ENCODE measurements around the gene ZNF385D. TPM values are rescaled to one million over a fixed set of nuclear protein-coding genes. Genes with fewer than 3 reads are reported as not detected.

The ZNF385D gene
- total and polyA plus RNA-seq, 4 donors = 0.08 to 0.50 (median 0.09) TPM

- H3K27ac ChIP-seq (ENCODE audit: low read depth in 1 of 2, low read length in 2 of 2) = no peak overlapping the region
- H3K27me3 ChIP-seq (ENCODE audit: control insufficient read depth in 4 of 4, insufficient read depth in 4 of 4, low read length in 3 of 4) = peaks cover 0 to 2% (median 0%) of the 10 kb centered on the region in 4 donors
- 70% methylated on average over 11 of the region's 11 CpGs for WGBS
- H3K9me3 ChIP-seq (ENCODE audit: control insufficient read depth in 4 of 4, low read length in 3 of 4) = no peaks in the 10 kb centered on the region
- TF ChIP-seq HNF4A (conservative IDR thresholded peaks at IDR 0.05) (no peak), YY1 (IDR thresholded peaks at IDR 0.05) (no peak), SP1 (IDR thresholded peaks at IDR 0.05) (no peak), GABPA (IDR thresholded peaks at IDR 0.05 in 1 of 2, conservative IDR thresholded peaks at IDR 0.05 in 1 of 2) (no peak), REST (IDR thresholded peaks at IDR 0.05) (no peak), RXRA (IDR thresholded peaks at IDR 0.05) (no peak), HNF4G (IDR thresholded peaks at IDR 0.05) (no peak)
- H3K4me3 ChIP-seq (ENCODE audit: low read depth in 1 of 3, low read length in 3 of 3) = no peak overlapping the region
- H3K9ac ChIP-seq (ENCODE audit: low read depth in 1 of 2, low read length in 2 of 2) = no peak overlapping the region
- no peaks in the 10 kb centered on the region for H3K36me3 ChIP-seq (ENCODE audit: control insufficient read depth in 4 of 4, insufficient read depth in 3 of 4, low read depth in 1 of 4, low read length in 3 of 4)
- no peak for DNase-seq (ENCODE audit: low spot score)
- no peaks in the 10 kb centered on the region for H3K4me1 ChIP-seq (ENCODE audit: control insufficient read depth in 4 of 4, insufficient read depth in 4 of 4, low read length in 3 of 4)
These were observed 314.2 kb downstream of the ZNF385D start for GRCh38 chr3:21436835-21437234.

- no peak for DNase-seq (ENCODE audit: low spot score)
- Histone ChIP-seq H3K9me3 (ENCODE audit: control insufficient read depth in 4 of 4, low read length in 3 of 4) (no peaks in the 10 kb centered on the region), H3K27ac (ENCODE audit: low read depth in 1 of 2, low read length in 2 of 2) (no peak overlapping the region), H3K36me3 (ENCODE audit: control insufficient read depth in 4 of 4, insufficient read depth in 3 of 4, low read depth in 1 of 4, low read length in 3 of 4) (no peaks in the 10 kb centered on the region), H3K9ac (ENCODE audit: low read depth in 1 of 2, low read length in 2 of 2) (no peak overlapping the region), H3K4me1 (ENCODE audit: control insufficient read depth in 4 of 4, insufficient read depth in 4 of 4, low read length in 3 of 4) (no peaks in the 10 kb centered on the region), H3K27me3 (ENCODE audit: control insufficient read depth in 4 of 4, insufficient read depth in 4 of 4, low read length in 3 of 4) (peaks cover 0 to 2% (median 0%) of the 10 kb centered on the region in 4 donors), H3K4me3 (ENCODE audit: low read depth in 1 of 3, low read length in 3 of 3) (no peak overlapping the region)
- WGBS = 77% methylated on average over 2 of the region's 2 CpGs
- no peak for TF ChIP-seq SP1 (IDR thresholded peaks at IDR 0.05)
These were observed 315.1 kb downstream of the ZNF385D start for GRCh38 chr3:21435871-21436270.

- H3K4me3 ChIP-seq (ENCODE audit: low read depth in 1 of 3, low read length in 3 of 3) = no peak overlapping the region
- 95% methylated on average over 1 of the region's 1 CpG for WGBS
- H3K27ac ChIP-seq (ENCODE audit: low read depth in 1 of 2, low read length in 2 of 2) = no peak overlapping the region
- no peak for DNase-seq (ENCODE audit: low spot score)
- no peaks in the 10 kb centered on the region for H3K9me3 ChIP-seq (ENCODE audit: control insufficient read depth in 4 of 4, low read length in 3 of 4)
- no peaks in the 10 kb centered on the region for H3K4me1 ChIP-seq (ENCODE audit: control insufficient read depth in 4 of 4, insufficient read depth in 4 of 4, low read length in 3 of 4)
- no peak overlapping the region for H3K9ac ChIP-seq (ENCODE audit: low read depth in 1 of 2, low read length in 2 of 2)
- peaks cover 0 to 2% (median 0%) of the 10 kb centered on the region in 4 donors for H3K27me3 ChIP-seq (ENCODE audit: control insufficient read depth in 4 of 4, insufficient read depth in 4 of 4, low read length in 3 of 4)
- H3K36me3 ChIP-seq (ENCODE audit: control insufficient read depth in 4 of 4, insufficient read depth in 3 of 4, low read depth in 1 of 4, low read length in 3 of 4) = no peaks in the 10 kb centered on the region
- TF ChIP-seq RAD21 (IDR thresholded peaks at IDR 0.05) = no peak
- TF ChIP-seq GABPA (IDR thresholded peaks at IDR 0.05 in 1 of 2, conservative IDR thresholded peaks at IDR 0.05 in 1 of 2) = no peak
- no peak for TF ChIP-seq HNF4G (IDR thresholded peaks at IDR 0.05)
- TF ChIP-seq ZBTB33 (IDR thresholded peaks at IDR 0.05) = no peak
- TF ChIP-seq EGR1 (IDR thresholded peaks at IDR 0.05; ENCODE audit: low read depth in 2 of 2) = no peak
- no peak for TF ChIP-seq CTCF (IDR thresholded peaks at IDR 0.05; ENCODE audit: low read depth, low read length, missing input control)
- no peak for TF ChIP-seq SP1 (IDR thresholded peaks at IDR 0.05)
- TF ChIP-seq HNF4A (conservative IDR thresholded peaks at IDR 0.05) = no peak
- no peak for TF ChIP-seq YY1 (IDR thresholded peaks at IDR 0.05)
- TF ChIP-seq ATF3 (IDR thresholded peaks at IDR 0.05) = no peak
- no peak for TF ChIP-seq MAX (IDR thresholded peaks at IDR 0.05)
- TF ChIP-seq REST (IDR thresholded peaks at IDR 0.05) = no peak
- no peak for TF ChIP-seq JUND (IDR thresholded peaks at IDR 0.05)
- no peak for TF ChIP-seq RXRA (IDR thresholded peaks at IDR 0.05)
- TF ChIP-seq TAF1 (conservative IDR thresholded peaks at IDR 0.05) = no peak
- no peak for TF ChIP-seq FOXA1 (IDR thresholded peaks at IDR 0.05)
These were observed 316.7 kb downstream of the ZNF385D start for GRCh38 chr3:21434310-21434709.

All from liver (tissue), 9 donors.